Measurements from ENCODE around the gene NDEL1. TPM values are rescaled to one million over a fixed set of nuclear protein-coding genes. Genes with fewer than 3 reads are reported as not detected.

Gene NDEL1
- total RNA-seq, 1 experiment from 2014 or later, result 28.6 TPM

DNA sequence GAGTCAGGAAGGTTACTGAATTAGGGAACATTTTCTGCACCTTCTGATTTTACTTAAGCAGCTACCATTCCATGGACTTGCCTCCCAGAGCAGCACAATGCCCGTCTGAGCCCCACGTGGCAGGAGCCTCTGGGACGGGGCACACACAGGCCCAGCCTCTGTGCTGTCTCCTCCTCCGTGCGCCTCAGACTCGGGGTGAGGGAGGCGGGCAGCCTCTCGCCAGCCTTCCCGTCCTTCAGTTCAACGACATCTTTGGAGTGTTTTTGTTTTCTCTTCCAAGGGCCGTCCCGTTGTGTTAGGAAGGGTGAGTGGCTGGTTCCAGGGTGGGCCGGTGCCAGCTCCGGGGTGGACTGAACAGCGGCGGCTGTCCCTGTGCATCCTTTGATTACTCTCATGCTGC is 31.8 kb downstream of the NDEL1 start:
- no peak for DNase-seq (ENCODE audit: low read depth, low spot score)
- in situ Hi-C loops (cut with HindIII; ENCODE audit: low pct_unique_long_range_greater_than_20kb, low sequenced_read_pairs), result no loop called here

DNA sequence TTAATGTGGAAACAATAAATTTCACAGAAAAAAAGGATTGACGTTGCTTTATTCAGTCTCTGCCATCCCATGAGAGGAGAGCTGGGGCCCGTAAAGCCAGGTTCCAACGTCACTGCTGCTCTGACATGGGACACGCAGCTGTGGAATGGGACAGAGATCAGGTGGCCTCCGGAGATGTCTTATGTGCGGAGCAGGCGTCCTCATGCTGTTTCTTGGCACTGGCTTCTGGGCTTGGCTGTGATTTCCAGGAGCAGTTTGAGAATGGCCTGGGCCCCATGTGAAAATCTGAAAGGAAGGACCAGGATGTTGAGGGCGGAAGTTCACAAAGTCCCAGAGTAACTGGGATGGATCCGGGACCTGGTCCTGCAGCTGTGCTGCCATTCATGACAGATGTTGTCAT is 32.4 kb downstream of the NDEL1 start:
- in situ Hi-C loops (cut with HindIII; ENCODE audit: low pct_unique_long_range_greater_than_20kb, low sequenced_read_pairs), result no loop called here
- no peak for DNase-seq (ENCODE audit: low read depth, low spot score)

- no peak for DNase-seq (ENCODE audit: low read depth, low spot score)
- in situ Hi-C loops (cut with HindIII; ENCODE audit: low pct_unique_long_range_greater_than_20kb, low sequenced_read_pairs), result no loop called here
Observed at GRCh38 chr17:8468980-8469379, 33.3 kb downstream of the NDEL1 start.

DNA sequence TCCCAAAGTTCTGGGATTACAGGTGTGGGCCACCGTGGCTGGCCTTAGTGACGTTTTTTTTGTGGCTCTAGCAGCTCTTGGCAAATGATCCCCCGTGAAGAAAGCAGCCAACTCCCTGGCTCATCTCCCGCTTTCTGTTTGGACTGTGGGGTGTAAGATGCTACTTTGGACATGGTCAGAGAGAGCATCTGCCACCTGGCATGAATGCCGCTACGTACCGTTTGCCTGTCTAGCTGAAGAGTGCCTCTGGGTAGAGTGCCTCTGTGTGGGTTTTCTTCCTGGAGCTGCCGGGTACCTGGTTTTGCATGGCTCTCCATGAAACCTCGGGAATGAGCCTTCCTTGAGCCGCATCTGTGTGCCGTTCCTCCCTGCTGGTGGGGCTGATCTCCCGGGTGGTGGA is 34.3 kb downstream of the NDEL1 start:
- in situ Hi-C loops (cut with HindIII; ENCODE audit: low pct_unique_long_range_greater_than_20kb, low sequenced_read_pairs), result no loop called here
- no peak for DNase-seq (ENCODE audit: low read depth, low spot score)

DNA sequence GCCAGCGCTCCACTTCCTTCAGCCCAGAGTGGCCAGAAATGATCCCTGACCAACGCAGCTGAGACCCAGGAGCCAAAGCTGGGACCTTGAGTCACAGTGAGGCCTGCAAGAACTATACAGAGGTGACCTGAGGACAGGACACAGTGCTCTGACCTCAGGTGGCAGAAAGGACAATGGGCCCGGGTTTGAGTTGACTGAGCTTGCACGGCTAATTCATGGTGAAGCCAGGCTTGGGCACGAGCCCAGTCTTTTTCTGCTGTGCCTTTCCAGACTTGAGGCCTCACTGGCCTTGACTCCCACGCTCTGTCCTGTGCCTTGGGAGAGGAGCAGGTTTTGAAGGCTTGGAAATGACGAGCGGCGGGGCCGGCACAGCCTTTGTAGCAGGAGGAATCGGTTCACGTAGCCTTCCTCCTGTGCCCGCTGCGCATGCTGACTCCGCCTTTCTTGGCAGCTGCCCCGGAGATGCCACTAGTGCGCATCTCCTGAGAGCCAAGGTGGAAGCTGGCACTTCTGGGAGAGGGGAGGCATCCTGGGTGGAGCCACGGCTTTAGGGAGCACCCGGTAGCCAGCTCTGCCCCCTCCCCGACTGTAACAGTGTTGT is 34.9 kb downstream of the NDEL1 start:
- in situ Hi-C loops (cut with HindIII; ENCODE audit: low pct_unique_long_range_greater_than_20kb, low sequenced_read_pairs), result no loop called here
- DNase-seq (ENCODE audit: low read depth, low spot score), result no peak

DNA sequence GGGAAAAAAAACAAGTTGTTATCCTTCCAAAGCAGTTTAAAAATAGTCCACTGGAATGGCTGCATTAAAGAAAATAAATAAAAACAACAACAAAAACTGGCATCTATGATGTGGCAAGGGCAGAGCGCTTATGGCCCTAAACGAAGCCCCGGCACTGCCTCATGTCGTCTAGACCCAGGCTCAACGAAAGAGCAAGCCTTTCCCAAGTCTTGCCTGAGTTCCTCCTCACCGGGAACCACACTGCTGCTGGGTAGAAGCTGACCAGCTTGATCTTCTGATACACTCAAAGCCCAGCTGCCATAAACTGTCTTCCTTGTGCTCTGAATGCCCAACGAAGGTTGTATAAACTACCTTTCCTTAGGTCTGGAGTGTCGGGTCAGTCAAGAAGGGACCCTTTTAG is 37.0 kb downstream of the NDEL1 start:
- in situ Hi-C loops (cut with HindIII; ENCODE audit: low pct_unique_long_range_greater_than_20kb, low sequenced_read_pairs), result no loop called here
- no peak for DNase-seq (ENCODE audit: low read depth, low spot score)

- DNase-seq (ENCODE audit: low read depth, low spot score), result no peak
- in situ Hi-C loops (cut with HindIII; ENCODE audit: low pct_unique_long_range_greater_than_20kb, low sequenced_read_pairs), result no loop called here
Observed at GRCh38 chr17:8473451-8474192, 37.9 kb downstream of the NDEL1 start.

DNA sequence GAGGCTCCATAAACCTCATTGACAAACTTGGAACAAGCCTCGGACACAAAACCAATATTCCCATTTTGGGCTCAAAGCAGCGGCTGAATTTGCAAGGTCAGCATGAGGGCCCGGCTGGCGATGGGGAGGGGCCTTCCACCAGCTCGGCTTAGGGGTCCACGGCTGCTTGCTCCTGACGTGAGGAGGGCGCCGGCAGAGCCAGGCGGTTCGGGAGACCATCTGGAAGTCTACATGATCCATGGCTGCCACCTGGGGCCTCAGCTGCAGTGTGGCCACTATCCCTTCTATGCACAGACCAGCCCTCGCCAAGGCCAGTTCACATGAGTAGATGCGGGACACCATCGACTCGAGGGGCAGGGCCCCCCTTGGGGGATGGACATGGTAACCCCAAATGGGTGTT is 39.1 kb downstream of the NDEL1 start:
- DNase-seq (ENCODE audit: low read depth, low spot score), result no peak
- in situ Hi-C loops (cut with HindIII; ENCODE audit: low pct_unique_long_range_greater_than_20kb, low sequenced_read_pairs), result no loop called here

- in situ Hi-C loops (cut with HindIII; ENCODE audit: low pct_unique_long_range_greater_than_20kb, low sequenced_read_pairs), result no loop called here
- no peak for DNase-seq (ENCODE audit: low read depth, low spot score)
Observed at GRCh38 chr17:8475227-8475626, 39.5 kb downstream of the NDEL1 start.

- in situ Hi-C loops (cut with HindIII; ENCODE audit: low pct_unique_long_range_greater_than_20kb, low sequenced_read_pairs), result no loop called here
- no peak for DNase-seq (ENCODE audit: low read depth, low spot score)
Observed at GRCh38 chr17:8475781-8476180, 40.1 kb downstream of the NDEL1 start.

DNA sequence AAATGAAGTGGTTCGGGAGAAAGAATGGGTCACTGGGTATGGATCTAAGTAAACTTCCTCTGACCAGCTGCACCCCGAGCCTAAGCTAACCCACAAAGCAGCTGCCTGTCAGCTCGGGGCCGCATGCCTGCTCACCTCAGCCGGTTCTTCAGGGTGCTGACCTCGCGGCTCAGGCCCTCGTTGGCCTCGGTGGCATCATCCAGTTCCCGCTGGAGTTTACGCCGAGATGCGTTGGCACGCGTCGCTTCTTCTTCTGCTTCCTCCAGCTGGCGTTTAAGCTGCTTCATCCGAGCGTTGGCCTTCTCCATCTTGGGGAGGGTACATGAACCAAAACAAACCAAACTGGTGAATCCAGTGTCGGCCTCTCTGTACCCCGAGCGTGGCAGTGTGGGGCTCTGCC is 41.1 kb downstream of the NDEL1 start:
- in situ Hi-C loops (cut with HindIII; ENCODE audit: low pct_unique_long_range_greater_than_20kb, low sequenced_read_pairs), result no loop called here
- no peak for DNase-seq (ENCODE audit: low read depth, low spot score)

DNA sequence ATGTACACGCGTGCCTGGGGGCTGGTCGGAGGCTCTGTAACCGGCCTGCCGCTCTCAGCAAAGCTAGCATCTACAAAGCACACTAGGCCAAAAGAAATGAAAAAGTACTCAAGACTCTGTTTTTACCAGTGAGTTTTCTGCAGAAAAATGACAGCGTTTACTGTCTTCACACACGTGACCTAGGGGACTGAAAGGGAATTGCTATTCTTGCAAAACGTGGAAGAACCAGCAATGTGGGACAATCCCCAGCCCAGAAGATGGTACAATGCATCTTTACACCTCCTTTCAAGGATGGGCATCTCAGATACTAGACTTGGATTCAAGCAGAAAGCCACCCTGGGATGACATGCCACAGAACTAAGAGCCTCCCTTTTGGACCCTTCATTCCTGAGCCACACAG is 41.5 kb downstream of the NDEL1 start:
- in situ Hi-C loops (cut with HindIII; ENCODE audit: low pct_unique_long_range_greater_than_20kb, low sequenced_read_pairs), result no loop called here
- no peak for DNase-seq (ENCODE audit: low read depth, low spot score)

DNA sequence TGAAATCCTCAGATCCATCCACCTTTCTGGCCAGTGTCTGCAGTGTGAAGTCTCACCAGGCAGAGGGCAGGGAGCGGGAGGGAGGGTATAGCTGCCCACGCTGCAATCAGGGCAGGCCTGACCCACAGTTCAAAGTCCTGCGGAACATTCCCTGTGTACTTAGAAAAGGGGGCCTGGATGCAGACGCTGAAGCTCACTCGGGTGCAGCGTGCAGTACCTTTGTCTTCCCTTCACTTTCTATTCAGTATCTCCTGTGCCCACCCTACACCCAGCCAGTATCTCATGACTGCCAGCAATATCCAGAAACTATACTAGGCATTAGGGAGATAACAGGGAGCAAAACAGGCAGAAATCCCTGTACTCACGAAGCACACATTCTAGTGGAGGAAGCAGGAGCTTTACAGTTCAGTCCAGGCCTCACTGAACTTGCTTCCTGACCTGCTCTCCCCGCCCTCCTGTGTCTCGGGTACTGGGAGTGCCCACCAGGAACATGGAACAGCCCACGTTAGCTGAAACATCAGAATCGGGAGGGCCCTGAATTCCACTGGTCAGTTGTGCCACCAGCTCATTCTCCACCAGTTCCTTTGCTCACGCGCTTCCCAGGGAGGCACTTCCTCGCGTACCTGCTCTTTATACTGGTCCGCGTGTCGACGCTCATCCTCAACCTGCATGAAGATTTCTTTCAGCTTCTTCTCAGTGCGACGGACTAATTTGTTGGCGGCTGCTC is 42.2 kb downstream of the NDEL1 start:
- DNase-seq (ENCODE audit: low read depth, low spot score), result no peak
- in situ Hi-C loops (cut with HindIII; ENCODE audit: low pct_unique_long_range_greater_than_20kb, low sequenced_read_pairs), result no loop called here

DNA sequence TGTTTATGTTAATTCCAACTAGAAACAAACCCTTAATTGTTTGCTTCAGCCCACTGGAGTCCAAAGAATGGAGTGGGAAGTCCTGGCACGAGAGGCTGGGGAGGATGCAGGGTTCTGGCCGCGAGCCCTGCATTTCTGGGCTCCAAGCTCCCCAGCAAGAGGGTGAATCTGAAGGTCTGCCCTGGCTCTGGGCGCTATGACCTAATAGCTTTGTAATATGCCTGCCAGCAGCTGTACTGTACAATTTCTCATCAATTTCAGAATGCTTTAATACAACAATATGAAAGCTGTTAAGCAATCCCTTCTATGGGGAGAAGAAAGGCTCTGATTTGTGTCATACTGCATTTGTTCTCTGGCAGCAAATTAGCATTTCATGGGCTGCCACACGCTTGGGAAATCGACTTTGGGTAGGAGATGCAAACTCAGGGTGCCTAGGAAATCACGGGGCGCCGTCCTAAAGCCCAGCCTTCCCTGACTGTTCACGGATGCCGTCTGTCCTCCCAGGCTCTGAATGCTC is 43.8 kb downstream of the NDEL1 start:
- in situ Hi-C loops (cut with HindIII; ENCODE audit: low pct_unique_long_range_greater_than_20kb, low sequenced_read_pairs), result no loop called here
- no peak for DNase-seq (ENCODE audit: low read depth, low spot score)

DNA sequence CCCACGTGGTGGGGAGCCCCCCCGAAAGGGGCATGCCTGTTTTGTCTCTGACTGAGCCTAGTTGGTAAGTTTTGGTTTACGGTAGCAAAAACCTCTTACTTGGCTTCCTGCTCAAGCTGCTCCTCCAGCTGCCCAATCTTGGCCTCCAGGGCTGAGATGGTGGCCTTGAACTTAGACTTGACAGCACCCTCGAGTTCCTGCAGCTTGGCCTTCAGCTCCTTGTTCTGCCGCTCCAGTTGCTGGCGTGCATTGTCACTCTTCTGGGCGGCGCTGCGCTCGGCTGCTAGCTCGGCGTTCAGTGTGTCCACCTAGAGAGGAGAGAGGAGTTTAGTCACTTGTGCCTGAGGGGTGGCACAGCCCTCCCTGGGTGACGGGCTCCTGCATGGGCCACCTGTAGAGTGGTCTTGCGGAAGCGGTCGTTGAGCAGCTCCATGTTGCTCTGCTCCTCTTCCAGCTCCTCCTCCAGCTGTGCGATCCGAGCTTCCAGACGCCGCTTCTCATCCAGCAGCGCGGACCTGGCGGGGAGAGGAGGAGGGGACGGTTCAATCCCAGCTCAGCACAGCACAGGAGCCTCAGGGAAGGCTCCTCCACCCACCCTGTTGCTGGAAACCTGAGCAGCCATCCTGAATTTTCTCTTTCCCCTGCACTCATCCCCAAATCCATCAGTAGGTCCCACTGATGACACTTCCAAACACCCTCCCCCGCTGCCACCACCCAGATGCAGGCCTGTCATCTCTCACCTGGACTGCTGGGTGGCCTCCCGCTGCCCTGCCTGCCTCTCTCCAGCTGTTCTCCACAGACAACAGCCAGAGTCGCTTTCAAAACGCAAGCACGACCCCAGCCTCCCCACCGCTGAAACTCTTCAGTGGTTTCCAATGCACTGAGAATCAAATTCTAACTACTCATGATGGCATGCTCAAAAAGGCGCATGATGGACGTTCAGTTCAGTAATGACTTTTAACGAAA is 44.6 kb downstream of the NDEL1 start:
- DNase-seq (ENCODE audit: low read depth, low spot score), result no peak
- in situ Hi-C loops (cut with HindIII; ENCODE audit: low pct_unique_long_range_greater_than_20kb, low sequenced_read_pairs), result no loop called here

GRCh38 chr17:8481089-8481488 is 45.4 kb downstream of the NDEL1 start:
- in situ Hi-C loops (cut with HindIII; ENCODE audit: low pct_unique_long_range_greater_than_20kb, low sequenced_read_pairs), result no loop called here
- no peak for DNase-seq (ENCODE audit: low read depth, low spot score)

DNA sequence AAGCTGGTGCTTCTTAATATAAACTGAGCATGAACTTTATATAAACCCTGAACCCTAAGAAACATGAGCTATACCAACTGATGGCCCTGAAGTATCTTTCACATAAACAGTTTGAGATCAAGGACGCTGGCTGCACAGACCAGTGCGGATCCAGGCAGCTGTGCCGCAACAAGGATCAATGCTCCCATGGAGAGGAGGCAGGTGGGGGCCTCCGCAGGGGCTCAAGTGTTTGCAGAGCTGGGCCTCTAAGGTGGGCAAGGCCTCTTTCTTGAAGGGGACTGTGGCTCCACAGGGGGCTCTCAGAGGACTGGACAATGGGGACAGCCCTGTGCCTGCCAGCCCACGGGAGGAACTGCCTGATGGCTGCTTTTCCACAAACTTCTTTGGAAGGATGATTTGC is 46.0 kb downstream of the NDEL1 start:
- in situ Hi-C loops (cut with HindIII; ENCODE audit: low pct_unique_long_range_greater_than_20kb, low sequenced_read_pairs), result no loop called here
- DNase-seq (ENCODE audit: low read depth, low spot score), result no peak

- in situ Hi-C loops (cut with HindIII; ENCODE audit: low pct_unique_long_range_greater_than_20kb, low sequenced_read_pairs), result no loop called here
- DNase-seq (ENCODE audit: low read depth, low spot score), result no peak
Observed at GRCh38 chr17:8482546-8482945, 46.9 kb downstream of the NDEL1 start.
